Suppressor macrophage (primary cell): ENCODE measurements around the gene CCNY.

Experiments used
- DNase-seq, 4 experiments: peaks; one replicate each; pipeline ENCODE4 v3.0.0-alpha.2; 2020 to 2022

Gene CCNY

DNA sequence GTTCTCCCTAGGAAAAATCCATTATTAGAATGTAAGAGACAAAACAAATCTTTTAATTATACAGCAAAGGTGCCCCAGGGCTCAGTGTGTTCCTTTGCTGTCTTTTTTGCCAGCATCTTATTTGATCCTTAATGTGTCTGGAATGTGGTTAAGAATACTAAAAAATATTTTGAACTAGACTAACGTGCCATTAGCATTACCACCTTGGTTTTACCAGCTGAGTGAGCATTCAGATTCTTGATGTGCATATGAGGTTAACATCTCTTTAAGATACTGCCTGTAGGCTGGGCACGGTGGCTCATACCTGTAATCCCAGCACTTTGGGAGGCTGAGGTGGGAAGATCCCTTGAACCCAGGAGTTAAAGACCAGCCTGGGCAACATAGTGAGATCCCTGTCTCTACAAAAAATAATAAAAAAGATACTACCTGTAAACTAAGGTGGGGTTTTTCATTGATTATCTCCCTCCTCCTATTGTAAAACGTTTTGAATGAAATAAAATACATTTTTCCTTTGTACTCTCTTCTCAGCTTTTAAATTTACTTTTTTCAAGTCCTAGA, 96.6 kb downstream of the CCNY start:
- no peak for DNase-seq

DNA sequence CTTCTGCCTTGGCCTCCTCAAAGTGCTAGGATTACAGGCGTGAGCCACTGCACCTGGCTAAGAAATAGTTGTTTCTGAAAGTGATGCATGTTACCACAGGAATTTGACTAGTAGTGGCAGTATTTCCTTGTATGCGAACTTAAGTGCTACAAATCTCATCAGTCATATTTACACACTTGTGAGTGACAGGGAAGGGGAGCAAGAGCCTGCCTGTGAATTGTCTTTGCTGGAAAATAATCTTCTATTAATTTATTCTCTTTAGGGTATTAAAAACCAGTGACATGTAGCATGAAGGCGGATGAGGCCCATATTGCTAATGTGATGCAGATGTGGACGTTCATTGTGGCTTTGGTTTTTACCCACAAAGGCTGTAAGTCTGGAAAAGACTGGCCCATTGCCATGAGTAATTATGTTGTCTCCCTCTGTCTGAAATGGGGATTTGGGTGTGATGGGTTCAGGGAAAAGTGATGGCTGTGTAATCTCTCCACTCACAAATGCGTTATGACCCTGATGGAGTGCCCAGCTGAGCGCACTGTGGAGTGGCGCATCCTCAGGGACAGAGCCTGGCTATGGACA, 97.6 kb downstream of the CCNY start:
- peak in 1 of 4 experiments; percentile 13 for DNase-seq

DNA sequence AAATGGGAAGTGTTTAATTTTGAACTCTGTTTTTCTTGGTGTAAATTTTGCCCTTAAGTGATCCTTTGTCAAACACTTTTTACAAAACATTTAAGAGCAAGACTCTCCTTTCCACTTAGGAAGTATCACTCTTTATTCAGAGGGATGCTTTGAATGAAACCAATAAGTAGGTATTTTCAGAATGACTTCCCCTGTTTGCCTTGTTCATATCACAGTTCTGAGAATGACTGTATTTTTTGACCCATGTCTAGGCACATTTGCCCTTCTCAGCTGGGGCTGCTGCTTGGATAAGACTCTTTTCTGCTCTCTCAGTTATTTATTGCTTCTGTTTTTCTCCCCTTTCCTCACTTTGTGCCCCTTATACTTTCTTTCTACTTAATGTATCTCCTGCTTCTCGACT, 98.2 kb downstream of the CCNY start:
- no peak for DNase-seq

DNA sequence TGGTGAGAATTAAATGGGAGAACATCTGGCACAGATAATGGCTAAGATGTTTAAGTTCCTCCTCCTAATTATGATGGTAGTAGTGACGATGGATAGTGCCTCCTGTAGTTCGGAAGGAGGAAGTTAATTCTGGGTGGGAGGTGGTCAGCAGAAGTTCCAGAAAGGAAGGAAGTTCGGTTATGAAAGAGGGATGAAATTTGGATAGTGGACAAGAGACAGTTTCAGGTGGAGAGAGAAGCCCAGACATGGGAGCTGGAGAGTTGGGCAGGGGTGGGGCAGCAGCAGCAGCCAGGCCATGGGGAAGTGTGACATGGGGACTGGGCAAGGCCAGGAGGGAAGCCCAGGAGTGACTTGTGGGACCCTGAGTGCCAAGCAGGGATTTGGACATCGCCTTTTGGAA, 99.5 kb downstream of the CCNY start:
- peak; percentile 41 to 82 (median 71) for DNase-seq

DNA sequence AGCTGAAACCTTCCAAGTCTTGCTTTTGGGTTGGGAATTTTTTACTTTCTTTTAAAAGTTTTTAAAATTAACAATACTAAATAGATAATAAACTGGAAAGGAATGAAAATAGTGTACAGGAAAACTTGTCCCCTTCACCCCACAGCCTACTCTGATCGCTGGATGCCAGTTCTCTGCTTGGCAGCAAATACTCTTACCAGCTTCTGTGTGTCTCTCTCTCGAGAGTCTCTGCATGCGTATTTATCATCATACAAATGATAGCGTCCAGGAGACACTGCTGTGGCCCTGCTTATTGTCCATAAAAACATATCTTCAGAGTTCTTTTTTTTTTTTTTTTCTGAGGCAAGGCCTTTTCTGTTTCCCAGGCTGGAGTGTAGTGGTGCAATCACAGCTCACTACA, 101.5 kb downstream of the CCNY start:
- DNase-seq = no peak

DNA sequence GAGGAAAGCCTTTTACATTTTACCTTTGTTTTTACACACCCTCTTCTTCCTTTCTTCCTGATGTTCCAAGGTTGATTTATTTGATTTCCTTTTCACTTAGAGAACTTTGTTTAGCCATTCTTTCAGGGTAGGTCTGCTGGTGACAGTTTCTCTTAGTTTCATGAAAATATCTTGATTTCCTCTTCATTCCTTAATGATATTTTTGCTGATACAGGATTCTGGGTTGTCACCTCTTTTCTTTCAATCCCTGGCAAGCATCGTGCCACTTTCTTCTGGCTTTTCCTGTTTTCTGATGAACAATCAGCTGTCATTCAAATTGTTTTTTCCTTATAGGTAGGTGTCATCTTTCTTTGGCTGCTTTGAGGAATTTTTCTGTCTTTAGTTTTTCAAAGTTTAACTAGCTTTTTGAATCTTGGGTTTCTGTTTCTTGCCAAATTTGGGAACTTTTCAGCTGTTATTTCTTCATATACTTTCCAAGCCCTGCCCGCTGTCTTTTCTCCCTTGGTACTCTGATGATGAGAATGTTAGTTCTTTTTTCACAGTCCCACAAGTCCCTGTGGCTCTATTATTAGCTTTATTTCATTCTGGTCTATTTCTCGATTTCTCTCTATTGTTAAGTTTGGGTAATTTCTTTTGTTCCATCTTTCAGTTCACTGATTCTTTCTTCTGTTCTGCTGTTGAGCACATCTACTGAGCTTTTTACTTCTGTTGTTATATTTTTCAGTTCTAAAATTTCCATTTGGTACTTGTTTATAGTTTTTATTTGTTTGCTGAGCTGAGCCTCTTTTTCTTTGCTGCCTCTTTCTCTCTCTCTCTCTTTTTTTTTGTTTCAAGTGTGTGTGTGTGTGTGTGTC, 102.6 kb downstream of the CCNY start:
- no peak for DNase-seq

DNA sequence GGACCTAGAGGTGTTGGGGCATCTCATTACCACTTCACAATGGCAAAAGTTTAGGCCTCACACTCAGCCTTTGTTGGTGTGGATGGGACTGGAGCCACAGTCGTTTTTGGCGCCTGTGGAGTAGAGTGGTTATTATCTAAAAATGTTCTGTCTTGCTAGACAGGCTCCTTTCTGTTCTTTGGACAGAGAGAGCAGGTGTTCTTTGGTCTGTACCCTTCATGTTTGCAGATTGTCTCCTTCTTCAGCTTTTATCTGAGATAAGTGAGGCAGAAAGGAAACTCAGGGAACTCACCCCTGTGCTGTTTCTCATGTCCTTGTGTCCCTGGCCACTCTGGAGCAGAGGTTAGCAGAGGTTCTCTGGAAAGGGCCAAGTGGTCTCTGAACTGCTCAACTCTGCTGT, 103.7 kb downstream of the CCNY start:
- no peak for DNase-seq

DNA sequence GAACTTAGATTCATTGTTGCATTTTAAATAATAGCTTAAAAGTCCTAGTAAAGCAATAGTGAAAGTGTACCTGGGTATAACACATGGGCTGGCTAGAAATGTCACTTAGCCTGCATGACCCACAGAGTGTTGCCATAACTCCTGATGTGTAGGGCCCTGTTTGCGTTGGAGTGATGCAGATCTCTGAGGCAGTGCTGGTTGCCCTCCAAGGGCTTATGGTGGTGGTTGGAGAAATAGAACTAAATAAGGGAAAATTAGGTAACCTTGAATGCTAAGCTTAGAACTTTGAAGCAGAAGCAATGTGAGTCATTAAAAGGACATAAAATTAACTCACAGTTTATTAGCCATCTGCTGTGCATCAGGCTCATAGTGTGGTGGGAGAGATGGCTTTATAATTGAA, 105.7 kb downstream of the CCNY start:
- no peak for DNase-seq

DNA sequence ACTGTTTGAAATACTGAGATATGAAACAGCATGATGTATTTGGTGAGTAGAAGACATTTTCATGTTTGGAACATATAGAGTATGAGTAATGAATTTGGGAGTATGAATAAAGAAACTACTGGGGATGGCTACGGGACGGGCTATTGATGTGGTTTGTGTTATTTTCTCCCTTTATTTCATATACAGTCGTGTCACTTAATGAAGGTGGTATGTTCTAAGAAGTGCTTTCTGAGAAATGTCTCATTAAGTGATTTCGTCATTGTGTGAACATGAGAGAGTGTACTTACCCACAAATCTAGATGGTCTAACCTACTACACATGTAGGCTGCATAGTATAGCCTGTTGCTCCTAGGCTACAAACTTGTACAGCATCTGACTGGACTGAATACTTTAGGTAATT, 106.3 kb downstream of the CCNY start:
- DNase-seq = no peak

DNA sequence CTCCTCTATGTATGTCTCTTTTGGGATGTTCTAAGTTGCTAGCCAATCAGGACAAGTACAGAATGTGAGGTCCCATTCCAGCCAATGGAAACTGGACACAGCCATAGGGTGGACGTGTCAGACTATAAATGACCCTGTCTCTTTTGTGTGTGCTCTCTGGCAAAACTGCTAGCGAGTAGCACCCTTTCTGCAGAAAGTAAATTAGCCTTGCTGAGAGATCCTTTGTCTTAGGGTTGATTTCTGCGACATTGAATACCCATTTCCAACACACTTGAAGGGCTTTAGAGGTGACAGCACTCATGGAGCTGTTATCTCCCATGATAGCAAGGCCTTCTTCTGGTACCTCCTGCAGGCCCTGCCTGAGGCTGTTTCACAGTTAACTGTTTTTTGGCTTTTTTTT, 107.5 kb downstream of the CCNY start:
- no peak for DNase-seq

DNA sequence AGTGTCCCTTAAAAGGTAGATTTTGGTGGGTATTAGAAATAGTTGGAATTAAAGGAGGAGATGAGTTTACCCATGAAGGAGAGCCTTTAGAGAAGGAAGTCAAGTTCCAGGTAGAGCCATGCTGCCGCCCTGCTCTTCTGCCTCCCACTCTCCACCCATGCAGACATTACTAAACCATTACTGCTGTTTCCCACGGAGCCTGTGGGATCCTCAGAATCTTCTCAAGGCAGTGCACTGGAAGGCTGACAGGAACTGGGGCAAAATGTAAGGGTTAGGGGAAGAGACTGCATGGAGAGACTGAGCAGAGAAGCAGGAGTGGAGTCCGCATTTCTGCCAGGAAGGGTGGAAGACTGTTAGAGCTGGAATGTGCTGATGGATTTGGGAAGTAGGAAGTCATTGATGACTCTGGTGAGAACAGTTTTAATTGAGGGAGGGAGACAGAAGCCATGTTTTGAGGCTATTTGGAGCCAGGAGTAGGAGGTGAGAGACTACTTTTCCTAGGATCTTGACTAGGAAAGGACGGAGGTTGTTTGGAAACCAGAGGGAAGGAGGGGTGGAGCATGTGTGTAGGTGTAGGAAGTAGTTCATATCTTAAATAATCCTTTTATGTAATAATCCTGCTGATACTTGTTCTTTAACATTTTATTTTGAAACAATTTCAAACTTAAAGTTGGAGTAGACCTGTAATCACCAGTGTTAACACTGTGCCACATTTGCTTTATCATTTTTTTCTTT, 109.0 kb downstream of the CCNY start:
- no peak for DNase-seq

DNA sequence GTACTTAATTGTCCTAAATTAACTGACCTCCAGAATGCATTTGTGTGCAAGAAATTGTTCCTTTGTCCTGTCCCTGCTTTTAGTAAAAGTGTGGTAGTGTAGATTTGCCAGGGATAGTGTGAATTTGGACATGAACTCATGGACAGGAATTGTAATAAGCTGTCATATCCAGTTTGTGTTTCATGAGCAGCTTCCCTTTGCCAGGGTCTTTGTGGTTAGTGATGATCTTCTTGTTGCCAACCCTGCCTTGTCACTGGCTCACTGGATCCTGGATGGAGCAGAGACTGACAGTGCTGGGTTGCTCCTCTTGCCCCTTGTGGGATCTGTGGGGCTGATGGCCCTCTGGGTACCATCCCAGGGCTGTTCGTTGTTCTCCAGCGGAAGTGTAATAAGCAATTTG, 110.1 kb downstream of the CCNY start:
- no peak for DNase-seq

DNA sequence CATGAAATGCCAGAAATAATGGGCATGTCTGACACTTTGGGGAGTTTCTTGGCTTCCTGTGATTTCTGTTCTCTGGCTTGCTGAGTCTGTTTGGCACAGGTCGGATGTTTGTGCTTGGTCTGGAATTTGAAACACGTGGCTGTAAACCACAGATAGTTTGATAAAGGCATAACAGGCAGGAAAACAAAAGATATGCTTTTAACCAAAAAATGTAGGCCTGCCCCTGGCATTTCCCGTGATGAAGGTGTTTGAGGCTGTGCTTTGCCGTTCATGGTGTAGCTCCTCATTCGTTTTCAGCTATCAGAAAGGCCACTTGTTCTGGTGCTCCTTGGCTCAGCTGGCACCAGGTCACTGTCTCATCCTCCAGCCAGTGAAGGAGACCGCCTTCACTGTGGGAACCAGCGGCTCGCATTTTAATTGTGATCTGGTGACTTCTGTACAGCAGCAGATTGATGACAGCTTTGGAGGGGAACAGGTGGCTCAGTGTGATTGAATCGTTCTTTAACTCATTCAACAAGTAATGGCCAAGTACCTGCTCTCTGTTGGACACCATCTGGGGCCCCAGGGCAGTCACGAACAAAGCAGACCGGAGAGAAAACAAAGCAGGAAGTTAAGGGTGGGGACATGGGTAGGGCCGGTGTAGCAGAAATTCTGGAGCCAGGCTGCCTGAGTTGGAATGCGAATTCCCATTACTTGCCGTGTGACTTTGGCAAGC, 111.5 kb downstream of the CCNY start:
- DNase-seq = peak in 1 of 4 experiments; percentile 20

DNA sequence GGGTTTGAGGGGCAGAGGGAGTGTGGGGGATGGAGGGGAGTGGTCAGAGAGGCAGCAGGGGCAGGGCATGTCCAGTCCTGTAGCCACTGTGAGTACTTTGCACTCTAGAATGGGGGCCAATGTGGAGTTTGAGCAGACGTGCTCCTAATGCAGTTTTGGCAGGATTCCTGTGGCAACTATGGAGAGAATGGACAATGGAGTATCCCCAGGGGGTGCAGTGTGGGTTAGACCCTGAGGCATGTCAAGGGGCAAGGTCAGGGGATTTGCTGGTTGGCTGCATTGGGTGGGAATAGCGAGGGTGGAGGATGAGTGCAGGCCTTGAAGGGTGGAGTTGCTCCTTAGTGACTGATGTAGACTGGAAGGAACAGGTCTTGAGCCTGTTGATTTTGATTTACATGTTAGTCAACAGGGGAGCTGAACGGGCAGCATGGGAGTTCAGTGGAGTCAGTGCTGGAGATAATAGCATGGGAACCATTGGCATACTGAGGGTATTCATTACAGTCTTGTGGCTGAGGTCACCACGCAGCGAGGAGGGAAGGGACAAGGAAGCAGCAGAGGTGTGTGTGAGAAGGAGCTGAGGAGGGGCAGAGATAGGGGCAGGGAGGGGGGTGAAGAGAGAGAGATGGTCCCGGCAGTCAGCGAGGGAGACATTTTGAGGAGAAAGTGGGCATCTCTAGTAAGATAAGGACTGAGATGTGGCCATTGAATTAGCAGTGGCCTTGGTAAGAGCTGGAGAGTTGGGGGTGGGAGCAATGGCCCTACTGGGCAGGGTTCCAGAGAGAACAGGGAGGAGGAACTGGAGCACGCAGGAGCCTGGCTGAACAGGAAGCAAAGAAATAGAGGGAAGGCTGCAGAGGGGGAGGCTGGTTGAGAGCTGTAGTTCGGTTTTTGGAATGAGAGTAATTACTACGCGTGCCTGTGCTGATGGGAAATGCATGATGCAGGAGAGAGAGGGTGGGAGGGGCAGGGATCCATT, 112.7 kb downstream of the CCNY start:
- DNase-seq = peak; percentile 49 to 80 (median 74)

DNA sequence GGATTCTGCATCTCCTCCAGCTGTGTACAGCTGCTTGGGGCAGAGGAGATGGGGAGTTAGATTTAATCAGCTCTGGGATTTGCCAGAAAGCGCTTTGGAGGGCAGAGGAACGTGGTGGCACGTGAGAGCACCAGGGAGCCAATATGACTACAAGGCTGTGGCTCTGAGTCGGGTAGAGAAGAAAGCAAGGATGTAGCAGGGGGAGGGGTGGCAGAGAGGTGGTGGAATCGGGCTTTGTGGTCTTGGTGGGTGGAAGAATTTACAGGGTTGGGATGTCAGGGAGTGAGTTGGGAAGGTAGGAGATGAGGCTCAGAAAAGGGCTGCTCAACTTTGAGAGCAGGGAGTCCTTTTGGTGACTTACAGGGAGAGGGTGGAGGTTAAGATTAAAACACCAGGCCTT, 113.6 kb downstream of the CCNY start:
- DNase-seq = no peak

DNA sequence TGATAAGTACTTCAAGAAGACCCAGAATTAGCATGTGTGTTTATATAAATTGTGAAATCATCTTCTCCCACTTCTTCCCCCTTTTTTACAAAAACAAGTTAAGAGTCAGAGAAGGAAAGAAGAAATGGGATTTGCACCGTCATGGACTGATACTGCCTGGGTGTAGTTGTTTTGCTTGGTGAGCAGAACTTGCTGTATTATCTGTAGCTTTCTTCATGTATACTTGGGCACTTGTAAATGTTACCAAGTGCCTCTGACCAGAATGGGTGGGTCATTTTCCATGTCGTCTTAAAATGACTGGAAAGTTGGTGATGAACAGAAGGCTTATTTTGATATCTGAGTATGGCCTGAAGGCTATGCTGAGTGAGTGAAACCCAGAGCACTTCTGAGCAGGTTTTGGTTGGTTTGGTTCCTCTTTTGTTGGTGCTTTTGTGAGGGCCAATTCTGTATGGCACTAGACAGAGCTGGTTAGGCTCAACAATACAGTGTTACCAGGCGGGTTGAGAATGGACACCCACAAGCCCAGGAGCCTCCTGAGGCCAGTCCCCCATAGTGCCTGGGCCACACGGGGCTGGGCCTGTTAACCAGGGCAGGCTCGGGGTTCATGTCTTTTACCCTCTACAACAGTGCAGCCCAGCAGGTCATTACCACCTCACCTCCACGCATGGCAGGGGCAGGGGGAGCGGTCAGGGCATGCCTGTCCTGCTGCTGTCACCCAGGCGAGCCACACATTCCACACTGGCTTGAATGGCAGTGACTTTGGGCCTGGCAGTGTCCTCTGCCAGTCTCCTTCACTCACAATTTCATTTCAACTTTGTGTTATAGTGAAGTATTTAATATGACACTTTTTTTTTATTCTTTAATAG, 115.1 kb downstream of the CCNY start:
- DNase-seq = peak; percentile 60 to 89 (median 78)

DNA sequence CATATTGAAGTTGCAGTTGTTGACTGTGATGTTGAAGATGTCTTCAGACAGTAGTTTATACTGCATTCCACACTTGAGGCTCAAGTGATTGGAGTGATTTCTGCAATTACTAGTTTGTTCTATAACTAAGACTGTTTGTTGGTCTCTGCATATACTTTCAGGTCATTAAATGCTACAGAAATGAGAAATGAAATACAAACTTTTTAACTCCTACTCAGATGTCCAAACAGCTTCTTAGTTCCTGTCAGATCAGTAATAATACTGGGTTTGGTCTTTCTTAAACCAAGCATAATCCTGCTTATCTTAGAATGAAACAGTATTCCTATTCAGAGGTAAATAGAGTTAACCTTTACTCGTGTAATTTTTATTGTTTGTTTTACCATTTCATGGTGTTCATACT, 115.9 kb downstream of the CCNY start:
- DNase-seq = peak in 2 of 4 experiments; percentile 28 to 40

DNA sequence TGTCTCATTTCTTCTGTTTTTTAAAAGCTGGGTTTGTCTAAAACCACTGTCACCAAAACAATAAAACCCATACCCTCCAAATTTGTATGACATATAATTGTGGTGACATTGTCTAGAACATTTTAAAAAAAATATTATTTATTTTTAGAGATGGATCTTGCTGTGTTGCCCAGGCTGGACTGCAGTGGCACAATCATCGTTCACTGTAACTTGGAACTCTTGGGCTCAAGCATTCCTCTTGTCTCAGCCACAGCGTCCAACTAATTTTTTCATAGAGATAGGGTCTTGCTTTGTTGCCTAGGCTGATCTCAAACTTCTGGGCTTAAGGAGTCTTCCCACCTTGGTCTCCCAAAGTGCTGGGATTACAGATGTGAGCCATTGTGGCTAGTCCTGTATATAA, 116.5 kb downstream of the CCNY start:
- no peak for DNase-seq

DNA sequence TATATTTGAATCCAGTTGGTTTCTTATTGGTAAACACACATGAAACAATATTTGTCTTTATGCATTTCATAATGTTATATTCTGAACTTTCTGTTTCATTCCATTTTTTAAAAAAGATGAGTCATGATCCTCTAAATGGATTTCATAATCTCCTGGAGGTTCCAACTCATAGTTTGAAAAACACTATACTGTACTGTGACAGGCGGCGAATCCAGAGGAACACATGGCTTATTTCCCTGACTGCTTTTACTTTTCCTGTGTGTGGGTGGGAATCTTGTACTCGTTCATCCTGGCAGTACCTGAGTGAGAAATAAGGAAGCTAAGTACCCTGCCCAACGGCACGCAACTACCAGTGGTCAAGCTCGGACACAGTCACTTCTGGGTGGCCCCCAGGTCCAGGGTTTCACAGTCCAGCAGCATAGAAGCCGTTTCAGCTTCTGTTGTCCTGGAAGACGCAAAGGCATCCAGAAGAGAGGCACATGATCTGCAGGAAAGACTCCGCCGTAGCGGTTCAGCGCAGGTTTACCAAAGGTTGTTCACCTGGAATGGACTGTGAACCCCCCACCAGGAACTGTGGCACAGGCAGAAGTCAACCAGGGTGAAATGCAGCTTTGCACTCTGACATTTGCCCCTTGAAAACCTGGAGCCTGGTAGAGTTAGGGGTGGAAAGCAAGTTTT, 117.7 kb downstream of the CCNY start:
- peak; percentile 25 to 77 (median 56) for DNase-seq
